Kidney (tissue), 14 donors: ENCODE data around the gene AP1AR. TPM values are rescaled to one million over a fixed set of nuclear protein-coding genes. Genes with fewer than 3 reads are reported as not detected.
"Not testable (repeated sequence)": the region's sequence is repeated elsewhere in the genome, so short reads cannot be mapped to it uniquely, and the experiment has no call there.

Experiments used
- DNase-seq, 5 donors: peaks; one replicate each; pipeline ENCODE4 v3.0.0-alpha.2; 2013 to 2020
- FAIRE-seq: peaks from 2 replicates; lab custom pipeline; 2012; peaks lifted over from hg19 to GRCh38; lab: Jason Lieb, UNC
- H3K27ac ChIP-seq, 2 donors: one replicate each; pipeline ENCODE4 v1.7.0; 2013; ENCODE audit warnings: low read depth in 2 of 2, low read length in 2 of 2, inconsistent platforms in 1 of 2
- H3K27me3 ChIP-seq: one replicate; pipeline ENCODE4 v1.7.1; 2013; ENCODE audit warnings: low read length, inconsistent platforms; ENCODE audit not compliant: control insufficient read depth, insufficient read depth
- H3K36me3 ChIP-seq, 3 donors: one replicate each; pipeline versions ENCODE4 v1.7.0 to v1.7.1; 2013; ENCODE audit warnings: low read length in 3 of 3, control low read depth in 1 of 3, inconsistent platforms in 1 of 3; ENCODE audit not compliant: insufficient read depth in 3 of 3, control insufficient read depth in 2 of 3
- H3K4me1 ChIP-seq, 3 donors: one replicate each; pipeline versions ENCODE4 v1.7.0 to v1.7.1; 2013; ENCODE audit warnings: low read length in 3 of 3, inconsistent platforms in 1 of 3, low read depth in 1 of 3; ENCODE audit not compliant: control insufficient read depth in 2 of 3, insufficient read depth in 2 of 3
- H3K4me3 ChIP-seq, 3 donors: one replicate each; pipeline versions ENCODE4 v1.7.0 to v1.8.1; 2013; ENCODE audit warnings: low read length in 3 of 3, control low read depth in 1 of 3, inconsistent platforms in 1 of 3
- H3K9ac ChIP-seq, 3 donors: one replicate each; pipeline versions ENCODE4 v1.7.0 to v1.7.1; 2013; ENCODE audit warnings: low read length in 3 of 3, control low read depth in 1 of 3, inconsistent platforms in 1 of 3
- H3K9me3 ChIP-seq, 3 donors: one replicate each; pipeline versions ENCODE4 v1.7.0 to v1.7.1; 2013; ENCODE audit warnings: low read length in 3 of 3, control low read depth in 1 of 3, inconsistent platforms in 1 of 3; ENCODE audit not compliant: control insufficient read depth in 2 of 3, insufficient read depth in 1 of 3
- CTCF ChIP-seq: IDR thresholded peaks from 3 replicates; pipeline ENCODE4 v1.5.1; 2012; ENCODE audit warnings: mild to moderate bottlenecking, moderate library complexity, borderline replicate concordance; ENCODE audit not compliant: insufficient read depth; ENCODE audit errors: extremely low read depth
- intact Hi-C: fragments of 100-400 bp; cut with DNase I; formaldehyde crosslinking; loops from one replicate; pipeline ENCODE4 v1.11.1; 2022
- polyA plus RNA-seq: library from polyadenylated mRNA; stranded (reverse); fragments of 350-450 nt; fragmentation: Illumina TruSeq; extraction: RNeasy Lipid Tissue Mini Kit (QIAGEN cat#74804); gene quantifications from one replicate; pipeline ENCODE4 v1.2.3, GENCODE V29; 2014; ENCODE audit warnings: low read depth, low replicate concordance; ENCODE audit not compliant: insufficient read depth
- total RNA-seq: library from RNA; stranded (reverse); fragmentation: NEBNext Ultra II Directional; extraction: Animal tissue kit (Norgen Biotek cat#: 25700); gene quantifications from one replicate; pipeline ENCODE4 v1.2.1, GENCODE V29; 2021
- donor health status: control.
- donor health status: control.
- donor health status: control.
- donor health status: control.
- donor health status: control.
- donor health status: DM: yes; HTN: yes; CAD: no.
- donor health status: Normal renal cell carcinoma (clear cell type).

AP1AR gene
- total and polyA plus RNA-seq, 2 donors from 2014 or later = 8.7 to 20.3 TPM

- peaks cover 0 to 2% (median 0%) of the 10 kb centered on the region in 3 donors for H3K4me1 ChIP-seq
- H3K9ac ChIP-seq = no peak overlapping the region
- intact Hi-C loops = no loop called here
- no peak overlapping the region for H3K4me3 ChIP-seq
- H3K9me3 ChIP-seq = no peaks in the 10 kb centered on the region
- DNase-seq (no peak), FAIRE-seq (no peak)
- no peak for TF ChIP-seq CTCF
- no peaks in the 10 kb centered on the region for H3K36me3 ChIP-seq
- no peak overlapping the region for H3K27ac ChIP-seq
- H3K27me3 ChIP-seq = no peaks in the 10 kb centered on the region
Observed at GRCh38 chr4:112279025-112279881, 47.7 kb downstream of the AP1AR start.

DNA sequence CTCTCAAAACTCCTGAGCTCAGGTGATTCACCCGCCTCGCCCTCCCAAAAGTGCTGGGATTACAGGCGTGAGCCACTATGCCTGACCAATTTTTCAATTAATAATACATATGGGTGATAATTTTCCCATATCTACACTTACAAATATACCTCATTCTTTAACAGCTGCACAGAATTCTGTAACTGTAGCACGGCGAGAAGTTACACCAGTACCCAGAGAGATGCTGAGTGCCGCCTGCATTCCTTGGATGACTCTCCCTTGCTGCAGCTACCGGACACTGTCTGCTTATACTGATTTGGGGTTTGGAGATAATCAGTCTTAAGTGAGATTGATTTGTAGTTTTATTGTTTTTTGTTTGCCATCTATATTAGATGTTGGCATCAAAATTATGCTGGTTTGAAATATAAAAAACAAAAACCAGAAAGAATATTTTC is 48.3 kb downstream of the AP1AR start:
- no peak overlapping the region for H3K27ac ChIP-seq
- no peaks in the 10 kb centered on the region for H3K36me3 ChIP-seq
- DNase-seq (no peak), FAIRE-seq (no peak)
- no peak overlapping the region for H3K9ac ChIP-seq
- H3K4me3 ChIP-seq = no peak overlapping the region
- no peaks in the 10 kb centered on the region for H3K27me3 ChIP-seq
- no peak for TF ChIP-seq CTCF
- H3K9me3 ChIP-seq = no peaks in the 10 kb centered on the region
- intact Hi-C loops = no loop called here
- peaks cover 0 to 2% (median 0%) of the 10 kb centered on the region in 3 donors for H3K4me1 ChIP-seq

- H3K9ac ChIP-seq = no peak overlapping the region
- no peaks in the 10 kb centered on the region for H3K27me3 ChIP-seq
- intact Hi-C loops = no loop called here
- FAIRE-seq (no peak), DNase-seq (no peak)
- no peak overlapping the region for H3K27ac ChIP-seq
- H3K4me3 ChIP-seq = no peak overlapping the region
- peaks cover 0 to 2% (median 0%) of the 10 kb centered on the region in 3 donors for H3K4me1 ChIP-seq
- no peak for TF ChIP-seq CTCF
- no peaks in the 10 kb centered on the region for H3K9me3 ChIP-seq
- H3K36me3 ChIP-seq = no peaks in the 10 kb centered on the region
Observed at GRCh38 chr4:112280386-112281056, 48.9 kb downstream of the AP1AR start.

- H3K27me3 ChIP-seq, intact Hi-C loops, H3K4me1 ChIP-seq, FAIRE-seq, H3K9ac ChIP-seq, H3K4me3 ChIP-seq, H3K9me3 ChIP-seq, DNase-seq, H3K27ac ChIP-seq, H3K36me3 ChIP-seq: not testable (repeated sequence)
Observed at GRCh38 chr4:112281895-112282398, 50.4 kb downstream of the AP1AR start.
